Heart right ventricle (tissue), 16 donors: ENCODE measurements around the gene ENTPD7. TPM values are rescaled to one million over a fixed set of nuclear protein-coding genes. Genes with fewer than 3 reads are reported as not detected.

Experiments used
- ATAC-seq, 8 donors: fragments of 200-7000 bp; cut with Tn5 transposase; one replicate each; pipeline ENCODE4 v1.9.1; 2020; ENCODE audit warnings: mild to moderate bottlenecking in 8 of 8, moderate library complexity in 8 of 8, moderate number of reproducible peaks in 1 of 8
- DNase-seq, 2 donors: peaks; one replicate each; pipeline ENCODE4 v3.0.0-alpha.2; 2020
- H3K27ac ChIP-seq, 10 donors: fragments of 200-600 bp; sonication (generic) in 2 of 10; one replicate each; pipeline versions ENCODE4 v1.5.0 to v1.8.0; 2020 to 2022; ENCODE audit warnings: mild to moderate bottlenecking in 3 of 10
- H3K27me3 ChIP-seq, 7 donors: fragments of 200-600 bp; one replicate each; pipeline ENCODE4 v1.8.0; 2021 to 2022; ENCODE audit warnings: mild to moderate bottlenecking in 2 of 7
- H3K36me3 ChIP-seq, 9 donors: fragments of 200-600 bp; sonication (generic) in 1 of 9; one replicate each; pipeline versions ENCODE4 v1.5.0 to v1.8.0; 2020 to 2022; ENCODE audit warnings: mild to moderate bottlenecking in 2 of 9
- H3K4me1 ChIP-seq, 9 donors: fragments of 200-600 bp; sonication (generic) in 1 of 9; one replicate each; pipeline versions ENCODE4 v1.5.0 to v1.8.0; 2020 to 2022; ENCODE audit warnings: mild to moderate bottlenecking in 4 of 9
- H3K4me3 ChIP-seq, 10 donors: fragments of 200-600 bp; sonication (generic) in 2 of 10; one replicate each; pipeline versions ENCODE4 v1.5.0 to v1.8.0; 2020 to 2022; ENCODE audit warnings: mild to moderate bottlenecking in 7 of 10, moderate library complexity in 2 of 10
- H3K9me3 ChIP-seq, 11 donors: fragments of 200-600 bp in 10 of 11; sonication (generic) in 2 of 11; one replicate each; pipeline versions ENCODE4 v1.5.0 to v1.8.0; 2013 to 2022; ENCODE audit warnings: mild to moderate bottlenecking in 2 of 11, control low read depth in 1 of 11, moderate library complexity in 1 of 11
- WGBS, 2 donors: extraction: QIAGEN DNeasy Blood & Tissue Kit; methylation state at CpG; one replicate each; pipeline ENCODE4 v1.1.7; 2013; ENCODE audit warnings: inconsistent platforms in 1 of 2; 5-methylcytosine and 5-hydroxymethylcytosine counted together
- intact Hi-C, 10 donors: fragments of 100-400 bp; cut with DNase I; formaldehyde crosslinking; loops; one replicate each; pipeline versions ENCODE4 v1.11.1 to v1.14.2; 2022
- polyA plus RNA-seq, 2 donors: library from polyadenylated mRNA; stranded (reverse); fragments of 200-250 nt; gene quantifications; one replicate each; pipeline ENCODE4 v1.2.3, GENCODE V29; 2013
- total RNA-seq, 10 donors: library from RNA; stranded (reverse); fragmentation: NEBNext Ultra II Directional in 3 of 10; extraction: Animal tissue kit (Norgen Biotek cat#: 25700) in 3 of 10; gene quantifications; one replicate each; pipeline versions ENCODE4 v1.2.1 to v1.2.4, GENCODE V29; 2021 to 2023
- TF ChIP-seq, protein P1 (sequence below), 9 donors: fragments of 200-600 bp; sonication (generic) in 2 of 9; IDR thresholded peaks; one replicate each; pipeline versions ENCODE4 v1.5.0 to v1.8.0; 2021 to 2022; ENCODE audit warnings: antibody characterized with exemption in 9 of 9, mild to moderate bottlenecking in 5 of 9, moderate library complexity in 1 of 9
- donor health status: Arrhythmogenic right ventricular cardiomyopathy.
- donor health status: ischemic (EF 13 %, LVEDD 7.1; RV severe dilation, severe dysfunction).
- donor health status: healthy with polysubstance abuse.
- donor health status: DM: no; HTN: yes; CAD: no.
- donor health status: DM: no; HTN: no; CAD: no.
- donor health status: ischemic (EF 25% LVEDD 6.9; RV normal size, moderate dysfunction).
- donor health status: ischemic (EF 25% LVEDD 5.7; RV mildly dilated, moderate dysfunction).
- donor health status: healthy.
- donor health status: DM: yes; HTN: yes; CAD: no.
- donor health status: Ischemic cardiomyopathy.
- donor health status: ischemic (EF 35%, LVEDD 5.7; RV mildly dilated, moderate dysfunction).
- donor health status: nonischemic (EF 11% LVEDD 7.7; RV severe dilation, severe dysfunction).
- donor health status: DM: yes; HTN: yes; CAD: no.
- donor health status: PGD.
- donor health status: ischemic (EF 29% LVEDD 5.4; RV normal size, mild dysfunction).
- donor health status: nonischemic (EF 23%, LVEDD 6.1; RV moderate dilation, normal function).

ENTPD7 gene
- total and polyA plus RNA-seq, 12 donors: 0.22 to 3.8 (median 2.3) TPM

GRCh38 chr10:99658622-99659030 lies 683 bp upstream of the ENTPD7 start:
- DNase-seq: peak; percentile 25 to 55

DNA sequence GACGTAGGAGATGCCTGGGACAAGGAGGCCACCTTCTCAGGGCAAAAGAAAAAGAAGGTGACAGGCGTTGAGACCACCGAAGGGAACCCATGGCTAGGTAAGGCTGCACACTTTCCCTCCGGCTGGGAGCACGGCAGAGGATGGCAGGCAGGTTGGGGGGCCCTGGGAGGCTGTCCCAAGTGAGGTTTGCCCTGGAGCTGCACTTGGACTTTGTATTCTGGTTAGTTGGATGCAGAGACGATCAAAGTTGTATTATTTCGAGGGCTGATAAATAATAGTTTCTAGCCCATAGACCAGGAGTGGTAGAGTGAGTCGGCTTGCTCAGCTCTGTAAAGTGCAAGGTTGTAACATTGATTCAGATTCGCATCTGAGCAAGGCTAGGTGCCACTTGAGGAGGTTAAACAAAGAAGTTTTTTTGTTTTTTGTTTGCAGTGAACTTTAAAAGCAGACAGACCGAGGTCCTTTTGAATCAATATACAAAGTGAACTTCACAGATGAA lies 608 bp downstream of the ENTPD7 start:
- WGBS, 2 donors: 18 to 19% methylated on average over 10 of the region's 10 CpGs
- H3K36me3 ChIP-seq: peaks cover 0 to 24% (median 0%) of the 10 kb centered on the region in 9 donors
- DNase-seq: no peak

More at GRCh38 chr10:99658622-99659030, 683 bp upstream of the ENTPD7 start:
- H3K27ac ChIP-seq: peak overlapping the region in 3 of 10 donors; percentile 25 to 80 (median 39)
- no peaks in the 10 kb centered on the region for H3K9me3 ChIP-seq
- H3K4me3 ChIP-seq: peak overlapping the region; percentile 63 to 98 (median 74)
- WGBS, 2 donors: 3 to 4% methylated on average over 24 of the region's 24 CpGs
- no peaks in the 10 kb centered on the region for H3K27me3 ChIP-seq
- H3K4me1 ChIP-seq: peaks cover 5 to 53% (median 23%) of the 10 kb centered on the region in 9 donors
- TF ChIP-seq, protein P1, sequence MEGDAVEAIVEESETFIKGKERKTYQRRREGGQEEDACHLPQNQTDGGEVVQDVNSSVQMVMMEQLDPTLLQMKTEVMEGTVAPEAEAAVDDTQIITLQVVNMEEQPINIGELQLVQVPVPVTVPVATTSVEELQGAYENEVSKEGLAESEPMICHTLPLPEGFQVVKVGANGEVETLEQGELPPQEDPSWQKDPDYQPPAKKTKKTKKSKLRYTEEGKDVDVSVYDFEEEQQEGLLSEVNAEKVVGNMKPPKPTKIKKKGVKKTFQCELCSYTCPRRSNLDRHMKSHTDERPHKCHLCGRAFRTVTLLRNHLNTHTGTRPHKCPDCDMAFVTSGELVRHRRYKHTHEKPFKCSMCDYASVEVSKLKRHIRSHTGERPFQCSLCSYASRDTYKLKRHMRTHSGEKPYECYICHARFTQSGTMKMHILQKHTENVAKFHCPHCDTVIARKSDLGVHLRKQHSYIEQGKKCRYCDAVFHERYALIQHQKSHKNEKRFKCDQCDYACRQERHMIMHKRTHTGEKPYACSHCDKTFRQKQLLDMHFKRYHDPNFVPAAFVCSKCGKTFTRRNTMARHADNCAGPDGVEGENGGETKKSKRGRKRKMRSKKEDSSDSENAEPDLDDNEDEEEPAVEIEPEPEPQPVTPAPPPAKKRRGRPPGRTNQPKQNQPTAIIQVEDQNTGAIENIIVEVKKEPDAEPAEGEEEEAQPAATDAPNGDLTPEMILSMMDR (IDR thresholded peaks at IDR 0.05): no peak
- intact Hi-C loops: loop anchor here in 5 of 10 donors (1.0 to 5.0 kb wide), 3 partner anchors 36 to 38 kb away; partner anchors contain the start of gene SLC25A28 (in 4 of the 5)
- ATAC-seq: peak in 4 of 8 donors; percentile 7 to 45 (median 23)
- H3K36me3 ChIP-seq: peaks cover 0 to 15% (median 0%) of the 10 kb centered on the region in 9 donors

GRCh38 chr10:99660662-99661376 lies 1.5 kb downstream of the ENTPD7 start:
- DNase-seq: no peak
- peak overlapping the region in 2 of 10 donors; percentile 22 to 35 for H3K27ac ChIP-seq
- intact Hi-C loops: no loop called here
- WGBS, 2 donors: 97 to 99% methylated on average over 6 of the region's 6 CpGs
- H3K4me3 ChIP-seq: peak overlapping the region in 1 of 10 donors; percentile 23
- ATAC-seq: no peak
- peaks cover 5 to 53% (median 23%) of the 10 kb centered on the region in 9 donors for H3K4me1 ChIP-seq
- no peaks in the 10 kb centered on the region for H3K9me3 ChIP-seq
- no peaks in the 10 kb centered on the region for H3K27me3 ChIP-seq
- peaks cover 0 to 33% (median 0%) of the 10 kb centered on the region in 9 donors for H3K36me3 ChIP-seq
- TF ChIP-seq, protein P1 (IDR thresholded peaks at IDR 0.05): no peak

More for the DNA sequence above, 608 bp downstream of the ENTPD7 start:
- peak overlapping the region in 7 of 10 donors; percentile 4 to 80 (median 58) for H3K27ac ChIP-seq
- intact Hi-C loops: loop anchor here in 5 of 10 donors (1.0 to 5.0 kb wide), 3 partner anchors 38 to 39 kb away; partner anchors contain the start of gene SLC25A28 (in 4 of the 5)
- no peaks in the 10 kb centered on the region for H3K27me3 ChIP-seq
- no peak for ATAC-seq
- peak overlapping the region; percentile 63 to 98 (median 74) for H3K4me3 ChIP-seq
- TF ChIP-seq, protein P1 (IDR thresholded peaks at IDR 0.05): no peak
- peaks cover 5 to 53% (median 23%) of the 10 kb centered on the region in 9 donors for H3K4me1 ChIP-seq
- no peaks in the 10 kb centered on the region for H3K9me3 ChIP-seq

GRCh38 chr10:99661377-99661763 lies 2.1 kb downstream of the ENTPD7 start:
- intact Hi-C loops: no loop called here
- DNase-seq: no peak
- H3K9me3 ChIP-seq: no peaks in the 10 kb centered on the region
- WGBS, 2 donors: 59 to 68% methylated on average over 6 of the region's 6 CpGs
- no peaks in the 10 kb centered on the region for H3K27me3 ChIP-seq
- ATAC-seq: no peak
- H3K4me1 ChIP-seq: peaks cover 5 to 48% (median 23%) of the 10 kb centered on the region in 9 donors
- H3K27ac ChIP-seq: peak overlapping the region in 2 of 10 donors; percentile 22 to 35
- H3K36me3 ChIP-seq: peaks cover 0 to 39% (median 0%) of the 10 kb centered on the region in 9 donors
- TF ChIP-seq, protein P1 (IDR thresholded peaks at IDR 0.05): no peak
- peak overlapping the region in 2 of 10 donors; percentile 5 to 23 for H3K4me3 ChIP-seq
